PC-3 (cell line): ENCODE results near the gene NFKBIL1. TPM values are rescaled to one million over a fixed set of nuclear protein-coding genes. Genes with fewer than 3 reads are reported as not detected.

Experiments used
- ATAC-seq: fragments of 200-7000 bp; cut with Tn5 transposase; 2 replicates; pipeline ENCODE4 v1.9.1; 2020; ENCODE audit warnings: mild to moderate bottlenecking, moderate library complexity
- BruUV-seq: library from RNA; stranded (reverse); fragments of 400-500 nt; replicated peaks from 2 replicates; lab custom pipeline; 2021; lab: Mats Ljungman, UMichigan
- CTCF ChIA-PET: fragments of 300-600 bp; sonication (Branson Sonifier 250); formaldehyde crosslinking; loops from one replicate; lab custom pipeline; 2022; ENCODE audit warnings: antibody characterized with exemption; lab: Charles Lee
- POLR2A ChIA-PET: fragments of 300-600 bp; sonication (Branson Sonifier 250); formaldehyde crosslinking; loops from one replicate; lab custom pipeline; 2022; ENCODE audit warnings: antibody characterized with exemption; ENCODE audit not compliant: unreplicated experiment; lab: Charles Lee
- DNase-seq: peaks from one replicate; pipeline ENCODE4 v3.0.0-alpha.2; 2015
- H2AFZ ChIP-seq: fragments of 300-600 bp; sonication (generic); 2 replicates; pipeline ENCODE4 v1.6.0; 2016; ENCODE audit warnings: antibody characterized with exemption, low read length
- H3F3A ChIP-seq: fragments of 300-600 bp; sonication (generic); one replicate; pipeline ENCODE4 v1.6.0; 2017; ENCODE audit warnings: antibody characterized with exemption, low read length, control low read depth, mild to moderate bottlenecking; ENCODE audit not compliant: unreplicated experiment
- H3K27ac ChIP-seq: fragments of 300-600 bp; sonication (generic); 2 replicates; pipeline ENCODE4 v1.5.1; 2016; ENCODE audit warnings: mild to moderate bottlenecking, low read length
- H3K27me3 ChIP-seq: fragments of 300-600 bp; sonication (generic); 2 replicates; pipeline ENCODE4 v1.6.1; 2016; ENCODE audit warnings: low read length, mixed read lengths
- H3K36me3 ChIP-seq: fragments of 300-600 bp; sonication (generic); 2 replicates; pipeline ENCODE4 v1.6.1; 2016; ENCODE audit warnings: low read depth, mixed run types, low read length, mixed read lengths
- H3K4me1 ChIP-seq: fragments of 300-600 bp; sonication (generic); 2 replicates; pipeline ENCODE4 v1.5.1; 2016; ENCODE audit warnings: low read length; ENCODE audit not compliant: insufficient read depth
- H3K4me2 ChIP-seq: fragments of 300-600 bp; sonication (generic); 2 replicates; pipeline ENCODE4 v1.6.0; 2016; ENCODE audit warnings: low read length
- H3K4me3 ChIP-seq: fragments of 300-600 bp; sonication (generic); 2 replicates; pipeline ENCODE4 v1.5.1; 2016; ENCODE audit warnings: mild to moderate bottlenecking, low read length, mixed read lengths
- H3K79me2 ChIP-seq: fragments of 300-600 bp; sonication (generic); 2 replicates; pipeline ENCODE4 v1.6.1; 2017; ENCODE audit warnings: low read length, mixed read lengths
- H3K9ac ChIP-seq: fragments of 300-600 bp; sonication (generic); 2 replicates; pipeline ENCODE4 v1.6.0; 2016; ENCODE audit warnings: mild to moderate bottlenecking, low read length
- H3K9me2 ChIP-seq: fragments of 300-600 bp; sonication (generic); replicated peaks from 2 replicates; pipeline ENCODE4 v1.6.1; 2016; ENCODE audit warnings: mixed run types, low read length, mixed read lengths
- H3K9me3 ChIP-seq: fragments of 300-600 bp; sonication (generic); 2 replicates; pipeline ENCODE4 v1.6.1; 2016; ENCODE audit warnings: low read length, mixed read lengths
- H4K20me1 ChIP-seq: fragments of 300-600 bp; sonication (generic); 2 replicates; pipeline ENCODE4 v1.6.1; 2016; ENCODE audit warnings: low read length, mixed read lengths
- CTCF ChIP-seq: fragments of 300-600 bp; sonication (generic); conservative IDR thresholded peaks from 2 replicates; pipeline ENCODE4 v1.5.1; 2017; ENCODE audit warnings: antibody characterized with exemption, low read depth, mild to moderate bottlenecking, low read length
- EZH2 ChIP-seq: fragments of 300-600 bp; sonication (generic); IDR thresholded peaks from one replicate; pipeline ENCODE4 v1.6.1; 2017; ENCODE audit warnings: antibody characterized with exemption, mild to moderate bottlenecking, low read length; ENCODE audit not compliant: unreplicated experiment
- EZH2phosphoT487 ChIP-seq: fragments of 300-600 bp; sonication (generic); IDR thresholded peaks from 2 replicates; pipeline ENCODE4 v1.6.1; 2018; ENCODE audit warnings: mild to moderate bottlenecking, antibody characterized with exemption, low read length, borderline replicate concordance
- intact Hi-C: fragments of 100-400 bp; cut with micrococcal nuclease; formaldehyde crosslinking; loops from 2 replicates; pipeline ENCODE4 v1.9.0; 2023
- total RNA-seq: library from RNA; depleted of rRNA; stranded (reverse); fragments of >200 nt; gene quantifications from 2 replicates; pipeline ENCODE4 v1.2.3, GENCODE V29; 2014

Gene NFKBIL1
- total RNA-seq, 1 experiment from 2014 or later, result 38.2 TPM

DNA sequence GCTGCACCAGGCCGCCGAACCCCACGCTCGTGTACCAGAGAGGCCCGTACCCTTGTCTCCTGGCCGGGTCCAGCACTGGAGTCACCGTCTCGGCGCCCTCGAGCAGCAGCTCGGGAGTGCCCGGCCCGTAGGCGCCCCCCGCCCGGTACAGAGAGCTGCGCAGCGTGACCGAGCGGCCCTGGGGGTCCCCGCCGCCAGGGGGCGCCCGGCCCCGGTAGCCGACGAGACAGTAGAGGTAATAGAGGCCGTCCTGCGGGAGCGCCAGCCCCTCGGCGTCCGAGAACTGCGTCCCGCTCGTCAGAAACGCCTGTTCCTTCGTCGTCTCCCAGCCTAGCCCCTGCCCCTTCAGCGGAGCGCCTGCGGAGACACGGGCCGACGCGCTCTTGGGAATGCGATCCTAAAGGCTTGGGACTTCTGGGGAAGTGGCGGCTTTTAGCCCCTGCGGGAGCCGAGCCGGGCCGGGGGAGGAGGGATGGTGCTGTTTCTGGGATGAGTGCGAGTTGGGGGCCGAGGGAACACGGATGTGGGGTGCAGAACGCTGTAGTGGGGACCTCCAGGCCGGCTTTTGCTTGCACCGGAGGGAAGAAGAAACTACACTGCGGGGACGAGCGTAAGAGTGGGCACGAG is 33.5 kb downstream of the NFKBIL1 start:
- CTCF ChIA-PET, result interaction anchor here (0.9 to 1.8 kb wide), 2 partner anchors 16 to 17 kb away, joined by 3 to 6 read pairs; no protein-coding TSS in a partner anchor
- Histone ChIP-seq H3K27ac (no peak overlapping the region), H3K9ac (peak overlapping the region; percentile 64), H3K9me2 (no peaks in the 10 kb centered on the region), H3K4me3 (peak overlapping the region; percentile 83), H4K20me1 (no peaks in the 10 kb centered on the region), H3K27me3 (no peaks in the 10 kb centered on the region), H3F3A (no peaks in the 10 kb centered on the region), H3K4me1 (peaks cover 11% of the 10 kb centered on the region; the same call in 1 of the 2 replicates), H3K9me3 (no peaks in the 10 kb centered on the region), H2AFZ (peak overlapping the region; percentile 99), H3K4me2 (peak overlapping the region; percentile 99), H3K79me2 (no peaks in the 10 kb centered on the region), H3K36me3 (no peaks in the 10 kb centered on the region)
- peak; percentile 75 for DNase-seq
- intact Hi-C loops, result loop anchor here (1.0 kb wide), 1 partner anchor 17 kb away; no protein-coding TSS in a partner anchor
- peak; percentile 98 for ATAC-seq
- POLR2A ChIA-PET, result interaction anchor here (0.6 kb wide), 1 partner anchor 189 kb away, joined by 3 read pairs; no protein-coding TSS in a partner anchor
- BruUV-seq, result no TSS peak
- TF ChIP-seq EZH2, result no peak
- no peak for TF ChIP-seq EZH2phosphoT487
- peak; percentile 95 for TF ChIP-seq CTCF

DNA sequence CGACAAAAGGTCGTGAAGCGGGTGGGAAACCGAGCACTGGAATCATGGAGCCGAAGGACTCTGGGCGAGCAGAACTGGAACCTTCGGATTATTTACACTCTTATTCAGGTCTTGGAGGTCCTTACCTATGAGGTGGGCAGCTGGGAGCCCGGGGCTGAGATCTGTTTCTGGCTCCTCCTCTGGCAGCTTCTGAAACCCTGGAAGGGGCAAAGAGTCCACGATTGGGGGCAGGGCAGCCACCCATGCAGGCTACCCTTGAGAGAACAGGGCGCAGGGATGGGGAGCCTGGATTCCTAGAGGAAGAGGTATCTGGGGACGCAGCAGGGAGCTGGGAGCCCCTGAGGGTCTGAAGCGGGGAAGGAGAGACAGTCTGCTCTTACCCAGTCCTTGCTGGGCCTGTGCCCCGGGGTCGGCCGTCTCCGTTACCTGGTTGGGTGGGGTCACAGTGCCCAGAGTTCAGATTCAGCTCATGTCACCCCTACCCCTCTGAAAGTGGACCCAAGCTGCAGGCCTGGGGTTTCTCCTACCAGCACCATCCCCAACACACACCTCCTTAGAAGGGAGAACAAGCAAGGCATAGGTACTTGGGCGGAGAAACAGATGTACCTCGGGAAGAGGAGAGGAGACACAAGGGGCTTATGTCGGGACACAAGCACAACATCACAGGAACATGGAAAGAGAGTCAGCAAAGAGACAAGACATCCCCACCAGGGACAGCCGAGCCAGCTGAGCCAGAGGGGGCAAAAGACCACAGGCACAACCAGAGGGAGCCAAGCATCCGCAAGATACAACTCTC is 34.2 kb downstream of the NFKBIL1 start:
- ChIA-PET CTCF (interaction anchor here (0.9 to 1.8 kb wide), 2 partner anchors 15 to 17 kb away, joined by 3 to 6 read pairs; no protein-coding TSS in a partner anchor), POLR2A (interaction anchor here (0.6 kb wide), 1 partner anchor 188 kb away, joined by 3 read pairs; no protein-coding TSS in a partner anchor)
- intact Hi-C loops, result loop anchor here (1.0 kb wide), 1 partner anchor 17 kb away; no protein-coding TSS in a partner anchor

More for the DNA sequence above, 34.2 kb downstream of the NFKBIL1 start:
- no peak for DNase-seq
- H3K27ac ChIP-seq, result no peak overlapping the region
- H3F3A ChIP-seq, result no peaks in the 10 kb centered on the region
- H2AFZ ChIP-seq, result peak overlapping the region; percentile 99
- H3K4me2 ChIP-seq, result peak overlapping the region; percentile 99
- peak overlapping the region; percentile 64 for H3K9ac ChIP-seq
- peak overlapping the region; percentile 83 for H3K4me3 ChIP-seq
- peak; percentile 11 for ATAC-seq
- H4K20me1 ChIP-seq, result no peaks in the 10 kb centered on the region
- no peaks in the 10 kb centered on the region for H3K27me3 ChIP-seq
- no peaks in the 10 kb centered on the region for H3K79me2 ChIP-seq
- no peaks in the 10 kb centered on the region for H3K9me3 ChIP-seq
- no peaks in the 10 kb centered on the region for H3K9me2 ChIP-seq
- BruUV-seq, result TSS peak; percentile 52
- H3K4me1 ChIP-seq, result peaks cover 11% of the 10 kb centered on the region; the same call in 1 of the 2 replicates
- TF ChIP-seq EZH2phosphoT487 (no peak), EZH2 (no peak), CTCF (no peak)
- H3K36me3 ChIP-seq, result no peaks in the 10 kb centered on the region
